Activated T-helper 1 cell treated with anti-CD3 and anti-CD28 coated beads, Interleukin-2, amount 50 U/mL, for 16 hours (primary cell): ENCODE data around the gene CCSER1.
"Not testable (repeated sequence)": the region's sequence is repeated elsewhere in the genome, so short reads cannot be mapped to it uniquely, and the experiment has no call there.

Experiments used
- DNase-seq, 2 donors: peaks; one replicate each; pipeline ENCODE4 v3.0.0-alpha.2; 2020; ENCODE audit warnings: low read depth in 1 of 2, low spot score in 1 of 2

The CCSER1 gene

GRCh38 chr4:90815569-90815968 is 688.4 kb downstream of the CCSER1 start:
- no peak for DNase-seq

DNA sequence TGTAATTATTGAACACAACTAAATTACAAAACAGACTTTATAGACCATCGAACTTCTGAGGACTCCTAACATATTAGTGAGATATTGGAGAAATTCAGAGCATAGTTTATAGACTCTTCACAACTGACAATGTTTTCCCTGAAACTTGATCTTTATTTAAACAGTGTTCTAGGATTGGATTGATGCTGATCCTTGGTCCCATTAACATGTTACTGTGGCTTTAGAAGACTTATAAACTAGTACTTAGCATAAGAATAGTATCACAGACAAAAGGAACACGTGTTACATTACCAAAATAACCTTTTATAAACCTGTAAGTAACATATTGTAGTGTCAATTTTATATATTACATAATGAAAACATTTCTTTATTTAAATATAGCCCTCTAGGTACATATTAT is 689.6 kb downstream of the CCSER1 start:
- no peak for DNase-seq

DNA sequence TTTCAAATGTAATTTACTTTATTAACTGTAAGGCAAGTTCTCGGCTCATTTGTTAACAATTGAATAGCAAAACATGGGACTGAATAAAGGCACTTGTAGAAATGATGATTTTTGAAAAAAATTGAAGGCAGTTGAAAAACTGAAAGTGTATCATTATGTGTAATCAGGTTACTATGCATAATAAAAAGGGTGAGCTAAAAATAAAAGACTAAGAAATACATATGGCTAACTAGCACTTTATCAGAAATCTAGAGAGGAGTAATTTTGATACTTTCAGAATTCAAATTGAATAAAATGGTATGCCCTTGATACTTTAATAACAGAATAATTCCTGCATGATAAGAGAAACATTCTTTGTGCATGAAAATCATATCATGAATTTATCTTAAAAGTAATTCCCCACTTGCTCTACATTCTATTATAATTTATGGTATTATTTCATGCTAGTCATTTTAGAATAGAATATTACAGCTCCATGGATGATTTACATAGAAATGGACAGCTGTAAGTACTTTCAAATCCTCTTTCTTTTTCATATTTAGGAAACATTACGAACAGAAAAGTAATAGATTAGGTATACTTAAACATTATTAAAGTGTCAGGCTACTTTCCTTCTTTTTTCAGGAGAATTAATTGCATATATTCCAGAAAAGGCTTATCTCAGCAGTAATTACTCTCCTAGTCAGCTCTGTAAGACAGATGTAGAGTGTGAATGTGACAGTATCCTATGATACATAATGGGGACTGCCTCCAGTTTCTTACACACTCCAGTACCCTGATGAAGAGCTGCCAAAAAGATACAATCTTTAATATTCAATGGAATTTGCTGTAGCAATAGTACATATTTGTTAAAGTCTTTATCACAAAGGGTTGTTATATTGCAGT is 697.3 kb downstream of the CCSER1 start:
- DNase-seq, result no peak

- no peak for DNase-seq
Measured at GRCh38 chr4:90825849-90826248, 698.7 kb downstream of the CCSER1 start.

- no peak for DNase-seq
Measured at GRCh38 chr4:90833706-90834105, 706.5 kb downstream of the CCSER1 start.

- no peak for DNase-seq
Measured at GRCh38 chr4:90837241-90837640, 710.0 kb downstream of the CCSER1 start.

GRCh38 chr4:90838859-90839258 is 711.7 kb downstream of the CCSER1 start:
- not testable (repeated sequence) for DNase-seq

GRCh38 chr4:90840291-90840690 is 713.1 kb downstream of the CCSER1 start:
- no peak for DNase-seq

DNA sequence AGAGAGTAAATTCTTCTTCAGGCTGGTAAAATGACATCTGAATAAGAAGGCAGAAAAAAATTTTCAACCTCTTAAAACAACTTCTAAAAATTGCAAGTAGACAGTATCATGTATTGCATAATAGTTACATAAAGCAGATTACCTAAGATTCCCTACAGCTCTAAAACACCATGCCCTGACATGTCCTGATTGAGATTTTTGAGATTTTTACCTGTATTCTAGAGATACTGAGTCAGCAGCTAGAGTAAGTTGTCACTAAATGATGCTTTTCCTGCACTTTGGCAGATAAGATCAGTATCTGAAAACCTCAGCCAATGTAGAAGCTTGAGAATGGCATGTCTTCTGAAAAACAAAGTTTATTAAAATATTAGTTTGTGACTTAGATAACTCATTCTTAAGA is 713.6 kb downstream of the CCSER1 start:
- no peak for DNase-seq

DNA sequence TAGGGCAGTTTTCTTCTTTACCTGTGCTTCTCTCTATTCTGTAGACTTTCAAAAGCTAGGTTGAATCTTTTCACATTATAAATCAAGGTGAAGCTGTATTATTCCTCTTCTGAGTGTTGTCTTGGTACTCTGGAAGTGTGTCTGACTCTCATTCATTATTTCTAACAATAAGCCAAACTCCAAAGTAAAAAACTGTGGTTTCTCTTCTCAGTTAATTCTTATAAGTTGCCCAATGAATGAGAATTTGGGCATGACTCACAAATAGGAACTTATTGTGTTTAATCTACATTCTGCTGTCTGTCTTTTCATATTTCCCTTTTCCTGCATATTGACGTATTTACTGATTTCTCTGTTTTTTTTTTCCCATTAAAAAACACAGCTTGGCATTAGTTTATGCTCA is 714.5 kb downstream of the CCSER1 start:
- no peak for DNase-seq

DNA sequence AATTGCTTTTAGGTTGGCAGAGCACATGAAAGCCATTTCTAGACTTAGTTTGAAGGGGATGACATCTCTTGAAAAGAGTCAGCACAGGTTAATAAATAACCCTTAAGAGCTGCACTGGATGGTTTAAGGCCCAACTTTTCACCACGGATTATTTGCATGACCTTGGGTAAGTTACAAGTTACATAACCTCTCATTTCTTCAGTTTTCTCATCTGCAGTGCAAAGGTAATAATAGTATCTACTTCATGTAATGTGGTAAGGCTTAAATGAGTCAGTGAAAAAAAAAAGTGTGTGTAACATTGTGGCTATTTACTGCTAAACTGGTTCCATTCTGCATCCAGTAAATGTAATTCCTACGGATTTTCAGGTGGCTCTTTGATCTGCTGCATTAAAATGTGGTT is 715.8 kb downstream of the CCSER1 start:
- no peak for DNase-seq

DNA sequence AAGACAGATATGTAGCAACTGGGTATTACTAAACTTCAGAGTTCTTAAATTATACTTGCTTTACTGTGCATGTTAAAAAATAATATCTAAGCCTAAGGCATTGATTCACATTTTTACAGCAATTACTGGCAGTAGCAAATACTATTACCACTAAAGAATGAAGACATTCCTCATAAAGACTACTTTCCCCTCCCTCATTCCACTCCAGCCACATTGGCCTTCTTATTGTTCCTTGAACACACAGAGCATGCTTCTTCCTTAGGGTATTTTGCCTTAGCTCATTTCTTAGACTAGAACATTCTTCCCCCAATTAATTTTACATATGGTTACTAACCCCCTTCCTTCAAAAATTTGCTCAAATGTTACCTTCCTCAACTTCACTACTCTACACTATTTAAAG is 717.0 kb downstream of the CCSER1 start:
- no peak for DNase-seq

- no peak for DNase-seq
Measured at GRCh38 chr4:90845777-90846176, 718.6 kb downstream of the CCSER1 start.

DNA sequence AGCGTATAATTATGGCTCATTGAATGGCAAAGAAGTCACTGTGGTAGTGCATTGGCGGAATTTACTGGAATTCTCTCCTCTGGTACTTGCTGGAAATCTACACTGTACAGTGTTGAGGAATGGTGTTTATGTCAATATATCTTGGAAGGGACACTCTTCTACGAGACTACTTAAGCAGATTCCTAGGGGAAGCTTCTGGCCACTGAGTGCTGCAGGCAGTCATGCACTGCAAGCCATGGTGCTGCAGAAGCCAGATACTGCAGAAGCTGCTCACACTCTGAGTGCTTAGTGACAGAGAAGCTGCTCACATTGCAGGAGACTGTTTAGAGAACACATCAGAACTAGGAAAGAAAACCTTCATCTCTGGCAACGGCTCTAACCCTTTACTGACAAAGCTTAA is 725.0 kb downstream of the CCSER1 start:
- no peak for DNase-seq

DNA sequence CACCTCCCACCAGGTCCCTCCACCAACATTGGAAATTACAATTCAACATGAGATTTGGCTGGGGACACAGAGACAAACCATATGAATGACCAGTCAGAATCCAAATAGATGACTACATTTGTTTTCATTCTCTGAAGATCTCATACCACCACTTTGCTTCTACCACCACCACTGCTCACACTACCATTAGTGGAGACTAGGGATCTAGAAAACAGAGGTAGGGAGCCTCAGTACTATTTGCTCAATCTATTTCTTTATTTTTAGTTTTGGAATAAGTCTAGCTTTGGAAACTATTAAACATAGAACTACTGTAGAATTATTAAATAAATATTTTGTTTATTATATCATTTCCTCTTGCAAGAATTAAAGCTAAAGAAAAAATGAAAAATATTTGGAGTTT is 727.9 kb downstream of the CCSER1 start:
- no peak for DNase-seq

GRCh38 chr4:90857081-90857820 is 730.1 kb downstream of the CCSER1 start:
- DNase-seq, result no peak

DNA sequence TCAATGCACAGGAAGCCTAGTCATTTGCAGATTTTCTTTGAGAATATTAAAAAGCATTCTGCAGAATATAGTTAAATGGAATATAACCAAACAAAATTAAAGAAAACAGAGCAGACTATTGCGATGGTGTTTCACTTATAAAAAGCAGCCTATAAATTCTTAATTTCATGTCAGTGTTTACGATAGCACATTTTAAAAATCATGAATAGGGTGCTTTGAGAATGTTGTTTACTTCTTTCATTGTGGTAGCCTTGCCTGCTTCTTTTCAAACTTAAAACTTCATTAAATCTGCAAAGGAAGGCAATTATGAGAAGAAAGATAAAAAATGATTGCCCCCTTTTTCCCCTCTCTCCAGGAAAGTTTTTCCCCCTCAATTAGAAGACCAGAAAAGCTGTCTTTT is 748.6 kb downstream of the CCSER1 start:
- no peak for DNase-seq

- DNase-seq, result no peak
Measured at GRCh38 chr4:90876296-90876695, 749.1 kb downstream of the CCSER1 start.

DNA sequence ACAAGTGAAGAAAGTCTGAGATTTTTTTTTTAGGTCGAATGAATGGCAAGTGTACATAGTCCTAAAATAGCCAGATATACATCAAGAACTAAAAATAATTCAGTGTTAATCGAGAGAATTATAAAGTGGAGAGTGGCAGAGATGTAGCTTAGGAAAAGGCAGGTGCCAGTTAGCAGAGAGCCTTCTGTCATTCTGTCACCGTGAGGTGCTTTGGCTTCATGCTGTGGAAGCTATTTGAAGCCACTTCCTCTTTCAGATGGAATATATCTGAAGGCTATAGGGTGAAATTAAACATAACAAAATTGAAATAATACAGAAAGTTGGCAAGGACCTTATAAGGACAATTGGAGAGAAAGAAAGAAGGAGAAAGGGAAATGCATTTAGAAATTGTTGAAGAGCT is 756.3 kb downstream of the CCSER1 start:
- no peak for DNase-seq

GRCh38 chr4:90888571-90888970 is 761.4 kb downstream of the CCSER1 start:
- no peak for DNase-seq

DNA sequence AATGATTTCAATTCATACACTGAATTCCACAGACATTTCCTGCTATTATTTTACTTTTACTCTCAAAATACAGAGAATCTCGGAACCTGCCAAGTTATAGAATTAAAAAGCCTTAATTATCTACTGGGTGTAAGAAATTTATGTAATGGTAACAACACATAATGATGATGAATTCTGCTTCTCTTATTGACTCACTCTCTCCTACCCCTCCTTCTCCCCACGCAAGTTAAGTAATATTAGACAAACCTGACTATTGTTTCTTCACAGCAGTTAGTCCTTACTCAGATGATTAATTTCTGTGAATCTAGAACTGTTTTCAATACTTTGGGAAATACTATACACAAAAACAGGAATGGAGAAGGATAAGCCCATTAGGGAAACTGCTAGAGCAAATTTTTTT is 762.0 kb downstream of the CCSER1 start:
- no peak for DNase-seq

DNA sequence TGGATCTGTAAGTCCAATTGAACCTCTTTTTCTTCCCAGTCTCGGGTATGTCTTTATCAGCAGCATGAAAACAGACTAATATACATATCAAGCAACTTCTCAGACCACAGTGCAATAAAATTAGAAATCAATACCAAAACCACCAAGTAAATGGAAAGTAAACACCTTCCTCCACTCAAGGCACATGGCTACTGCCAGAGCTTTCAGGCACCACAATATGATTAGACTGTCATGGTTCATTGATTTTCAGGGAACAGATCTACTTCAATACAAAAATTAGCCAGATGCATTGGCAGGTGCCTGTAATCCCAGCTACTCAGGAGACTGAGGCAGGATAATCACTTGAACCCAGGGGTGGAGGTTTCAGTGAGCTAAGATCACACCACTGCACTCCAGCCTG is 776.2 kb downstream of the CCSER1 start:
- not testable (repeated sequence) for DNase-seq

DNA sequence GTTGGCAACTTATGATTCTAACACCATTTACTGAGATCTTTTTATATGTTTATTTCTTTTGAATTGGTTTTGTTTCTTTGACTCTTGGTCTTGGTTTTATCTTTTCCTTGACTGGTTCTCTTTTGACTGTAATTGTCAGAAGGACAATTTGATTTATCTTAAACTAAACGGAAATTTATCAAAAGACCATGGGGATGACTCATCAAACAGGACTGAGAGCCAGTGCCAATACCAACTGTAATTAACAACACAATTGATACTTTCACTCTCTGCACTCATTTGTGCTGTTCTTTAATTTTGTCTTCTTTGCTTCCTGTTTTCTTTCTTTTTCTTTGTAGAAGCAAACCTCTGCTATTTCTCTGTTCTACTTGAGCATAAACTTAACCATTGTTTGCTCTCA is 776.8 kb downstream of the CCSER1 start:
- DNase-seq, result no peak
